HG03469 (cell line): Measurements from ENCODE around the gene SLC6A18.

ENCODE experiments used
- ATAC-seq: cut with Tn5 transposase; IDR thresholded peaks from one replicate; pipeline ENCODE4 v1.9.1; 2021; ENCODE audit warnings: mild to moderate bottlenecking, moderate library complexity, moderate number of reproducible peaks; ENCODE audit not compliant: unreplicated experiment

SLC6A18 gene

GRCh38 chr5:1203311-1203967 is 21.7 kb upstream of the SLC6A18 start:
- ATAC-seq: no peak

GRCh38 chr5:1203968-1204692 is 21.1 kb upstream of the SLC6A18 start:
- no peak for ATAC-seq

GRCh38 chr5:1204693-1205242 is 20.4 kb upstream of the SLC6A18 start:
- no peak for ATAC-seq

GRCh38 chr5:1205255-1206180 is 19.7 kb upstream of the SLC6A18 start:
- ATAC-seq: no peak

GRCh38 chr5:1206521-1207412 is 18.4 kb upstream of the SLC6A18 start:
- no peak for ATAC-seq

GRCh38 chr5:1207555-1207954 is 17.6 kb upstream of the SLC6A18 start:
- no peak for ATAC-seq

- no peak for ATAC-seq
These were observed 16.9 kb upstream of the SLC6A18 start for GRCh38 chr5:1208221-1208742.

- no peak for ATAC-seq
These were observed 16.3 kb upstream of the SLC6A18 start for GRCh38 chr5:1208743-1209488.

GRCh38 chr5:1209489-1209852 is 15.7 kb upstream of the SLC6A18 start:
- ATAC-seq: no peak

- no peak for ATAC-seq
These were observed 15.0 kb upstream of the SLC6A18 start for GRCh38 chr5:1209896-1210776.

GRCh38 chr5:1210832-1211251 is 14.3 kb upstream of the SLC6A18 start:
- no peak for ATAC-seq

GRCh38 chr5:1211701-1212100 is 13.5 kb upstream of the SLC6A18 start:
- no peak for ATAC-seq

GRCh38 chr5:1212271-1212670 is 12.9 kb upstream of the SLC6A18 start:
- ATAC-seq: no peak

- ATAC-seq: no peak
These were observed 12.3 kb upstream of the SLC6A18 start for GRCh38 chr5:1212881-1213280.

GRCh38 chr5:1213508-1214162 is 11.5 kb upstream of the SLC6A18 start:
- ATAC-seq: no peak

- ATAC-seq: no peak
These were observed 10.8 kb upstream of the SLC6A18 start for GRCh38 chr5:1214163-1214935.

GRCh38 chr5:1214936-1215220 is 10.3 kb upstream of the SLC6A18 start:
- no peak for ATAC-seq
